DOHH2 (cell line): ENCODE measurements around the gene RTP3.

Source experiments
- CTCF ChIP-seq: fragments of 200-600 bp; sonication (generic); IDR thresholded peaks from one replicate; pipeline ENCODE4 v1.5.1; 2014; ENCODE audit warnings: antibody characterized with exemption, mild to moderate bottlenecking, low read depth, low read length; ENCODE audit not compliant: poor library complexity, severe bottlenecking
- EZH2phosphoT487 ChIP-seq: fragments of 200-600 bp; sonication (generic); IDR thresholded peaks from 2 replicates; pipeline ENCODE4 v1.6.1; 2017; ENCODE audit warnings: borderline replicate concordance, mild to moderate bottlenecking, antibody characterized with exemption, low read length, moderate library complexity, mixed read lengths

- no peak for TF ChIP-seq CTCF
- TF ChIP-seq EZH2phosphoT487 = no peak
Measured at GRCh38 chr3:46517784-46518181, 20.0 kb downstream of the RTP3 start.
